SK-N-SH (cell line): ENCODE measurements around the gene CELF5. TPM values are rescaled to one million over a fixed set of nuclear protein-coding genes. Genes with fewer than 3 reads are reported as not detected.

ENCODE experiments used
- CTCF ChIA-PET: fragments of 300-600, 350-600 bp; formaldehyde crosslinking; extraction: SDS; loops from one replicate; lab custom pipeline; 2021; lab: Yijun Ruan, JAX
- POLR2A ChIA-PET: fragments of 350-600 bp; sonication (Branson Sonifier 250); formaldehyde crosslinking; extraction: SDS; loops from one replicate; lab custom pipeline; 2020; ENCODE audit warnings: antibody characterized with exemption, inconsistent platforms; lab: Yijun Ruan, JAX
- DNase-seq: peaks from one replicate; pipeline ENCODE4 v3.0.0; 2012
- H2AFZ ChIP-seq: fragments of 200-600 bp; sonication (generic); 2 replicates; pipeline ENCODE4 v1.8.1; 2016; ENCODE audit warnings: antibody characterized with exemption, mild to moderate bottlenecking, low read depth
- H3F3A ChIP-seq: fragments of 200-600 bp; sonication (generic); replicated peaks from 2 replicates; pipeline ENCODE3; 2016; ENCODE audit warnings: antibody characterized with exemption, mild to moderate bottlenecking; ENCODE audit not compliant: insufficient read depth
- H3K27ac ChIP-seq, 2 experiments: fragments of 200-500 bp in 1 of 2; fragments of 200-600 bp in 1 of 2; sonication (Bioruptor generic) in 1 of 2; sonication (generic), shearing (Covaris generic) in 1 of 2; 2 replicates each; pipeline versions ENCODE4 v1.5.1 to v1.6.1; 2014 to 2016; ENCODE audit warnings: low read depth in 2 of 2, inconsistent platforms in 1 of 2, low read length in 1 of 2, mild to moderate bottlenecking in 1 of 2, mixed read lengths in 1 of 2
- H3K27me3 ChIP-seq: fragments of 200-600 bp; sonication (generic), shearing (Covaris generic); 2 replicates; pipeline ENCODE4 v1.6.1; 2016; ENCODE audit warnings: mixed run types; ENCODE audit not compliant: insufficient read depth
- H3K36me3 ChIP-seq, 2 experiments: fragments of 200-500 bp in 1 of 2; fragments of 200-600 bp in 1 of 2; sonication (Bioruptor generic) in 1 of 2; sonication (generic) in 1 of 2; replicated peaks in 1 of 2; 2 replicates each; pipeline versions ENCODE3 to v1.5.1; 2014 to 2016; ENCODE audit warnings: low read length in 1 of 2, mild to moderate bottlenecking in 1 of 2; ENCODE audit not compliant: insufficient read depth in 2 of 2, control insufficient read depth in 1 of 2
- H3K4me1 ChIP-seq, 2 experiments: fragments of 200-500 bp in 1 of 2; fragments of 200-600 bp in 1 of 2; sonication (Bioruptor generic) in 1 of 2; sonication (generic), shearing (Covaris generic) in 1 of 2; 2 replicates each; pipeline versions ENCODE4 v1.5.1 to v1.6.1; 2014 to 2016; ENCODE audit warnings: low read depth in 1 of 2, low read length in 1 of 2, mixed run types in 1 of 2; ENCODE audit not compliant: insufficient read depth in 2 of 2, control insufficient read depth in 1 of 2
- H3K4me2 ChIP-seq: fragments of 200-600 bp; sonication (generic), shearing (Covaris generic); 2 replicates; pipeline ENCODE4 v1.6.1; 2017; ENCODE audit warnings: mixed run types
- H3K4me3 ChIP-seq, 2 experiments: fragments of 200-500 bp in 1 of 2; fragments of 200-600 bp in 1 of 2; sonication (Bioruptor generic) in 1 of 2; sonication (generic), shearing (Covaris generic) in 1 of 2; 2 replicates each; pipeline versions ENCODE4 v1.5.1 to v1.8.1; 2014 to 2016; ENCODE audit warnings: low read depth in 2 of 2, inconsistent platforms in 1 of 2, low read length in 1 of 2, mild to moderate bottlenecking in 1 of 2, mixed read lengths in 1 of 2, moderate library complexity in 1 of 2
- H3K79me2 ChIP-seq: fragments of 200-600 bp; sonication (generic); 2 replicates; pipeline ENCODE4 v1.8.1; 2017; ENCODE audit warnings: mild to moderate bottlenecking; ENCODE audit not compliant: insufficient read depth
- H3K9ac ChIP-seq: fragments of 200-600 bp; sonication (generic); 2 replicates; pipeline ENCODE4 v1.6.1; 2017; ENCODE audit warnings: mixed run types
- H3K9me2 ChIP-seq: fragments of 200-600 bp; sonication (generic); 2 replicates; pipeline ENCODE4 v1.6.1; 2017; ENCODE audit warnings: mixed run types
- H3K9me3 ChIP-seq: fragments of 200-600 bp; sonication (generic); 2 replicates; pipeline ENCODE4 v1.6.1; 2017; ENCODE audit warnings: mixed run types, mild to moderate bottlenecking, moderate library complexity
- H4K20me1 ChIP-seq: fragments of 200-600 bp; sonication (generic); 2 replicates; pipeline ENCODE4 v1.6.1; 2017; ENCODE audit warnings: mild to moderate bottlenecking, mixed run types; ENCODE audit not compliant: insufficient read depth
- CHD2 ChIP-seq: fragments of 150-350 bp; IDR thresholded peaks from 2 replicates; pipeline ENCODE4 v1.6.1; 2018; ENCODE audit warnings: low read length; ENCODE audit not compliant: partially characterized antibody
- CTCF ChIP-seq: fragments of 200-600 bp; sonication (generic); IDR thresholded peaks from 2 replicates; pipeline ENCODE4 v1.6.1; 2017; ENCODE audit warnings: antibody characterized with exemption, mild to moderate bottlenecking, moderate library complexity
- ELF1 ChIP-seq: IDR thresholded peaks from 2 replicates; pipeline ENCODE4 v1.4.0; 2012
- EZH2phosphoT487 ChIP-seq: fragments of 200-600 bp; sonication (generic); IDR thresholded peaks from 2 replicates; pipeline ENCODE4 v1.6.1; 2017; ENCODE audit warnings: low read depth, mixed run types, mild to moderate bottlenecking, antibody characterized with exemption, moderate library complexity, borderline replicate concordance
- FOXM1 ChIP-seq: IDR thresholded peaks from 2 replicates; pipeline ENCODE4 v1.4.0; 2012; ENCODE audit warnings: low read depth, mild to moderate bottlenecking
- GATA2 ChIP-seq: sonication (generic); formaldehyde crosslinking; IDR thresholded peaks from 2 replicates; pipeline ENCODE4 v1.5.0; 2020; ENCODE audit warnings: mild to moderate bottlenecking, missing genetic modification reagents
- JUND ChIP-seq: IDR thresholded peaks from 2 replicates; pipeline ENCODE4 v1.4.0; 2012
- MAX ChIP-seq: IDR thresholded peaks from 2 replicates; pipeline ENCODE4 v1.4.0; 2012; ENCODE audit warnings: low read depth
- NFIC ChIP-seq: IDR thresholded peaks from 2 replicates; pipeline ENCODE4 v1.4.0; 2012; ENCODE audit warnings: borderline replicate concordance
- NRF1 ChIP-seq: IDR thresholded peaks from 2 replicates; pipeline ENCODE4 v1.6.1; 2012; ENCODE audit warnings: low read depth, mild to moderate bottlenecking, low read length
- RFX5 ChIP-seq: IDR thresholded peaks from 2 replicates; pipeline ENCODE4 v1.6.1; 2012; ENCODE audit warnings: mild to moderate bottlenecking, improper control_type of control experiment, low read length
- RXRA ChIP-seq: IDR thresholded peaks from 2 replicates; pipeline ENCODE4 v1.4.0; 2012; ENCODE audit warnings: low read depth, mild to moderate bottlenecking, borderline replicate concordance
- SIN3A ChIP-seq: IDR thresholded peaks from 2 replicates; pipeline ENCODE4 v1.6.1; 2012; ENCODE audit warnings: low read depth, mild to moderate bottlenecking, low read length, moderate library complexity, borderline replicate concordance
- USF2 ChIP-seq: fragments of 150-350 bp; IDR thresholded peaks from 2 replicates; pipeline ENCODE4 v1.6.1; 2017; ENCODE audit warnings: antibody characterized with exemption, low read length, low read depth, borderline replicate concordance
- YY1 ChIP-seq: IDR thresholded peaks from 2 replicates; pipeline ENCODE4 v1.4.0; 2012; ENCODE audit warnings: low read depth, mild to moderate bottlenecking
- ZBTB33 ChIP-seq: IDR thresholded peaks from 2 replicates; pipeline ENCODE4 v1.4.0; 2012; ENCODE audit warnings: low read depth, borderline replicate concordance
- WGBS: methylation state at CpG from one replicate; pipeline ENCODE4 v1.1.6; 2017; ENCODE audit warnings: low lambda C conversion rate; 5-methylcytosine and 5-hydroxymethylcytosine counted together
- polyA plus RNA-seq, 3 experiments: library from polyadenylated mRNA; depleted of rRNA; stranded (reverse); fragments of >200 nt; gene quantifications; 2 replicates each; pipeline ENCODE4 v1.2.3, GENCODE V29; 2012

Gene CELF5
- polyA plus RNA-seq, 1 of the 3 experiments (the other 2 are of a cell fraction) = 0.33 TPM

GRCh38 chr19:3262362-3262761, 37.9 kb downstream of the CELF5 start:
- no peak overlapping the region for H3K27ac ChIP-seq
- no peak overlapping the region for H3K9ac ChIP-seq
- ChIA-PET POLR2A (no interaction called here), CTCF (interaction anchor here (1.0 kb wide), 2 partner anchors 13 to 38 kb away, joined by 3 read pairs; partner anchors contain the start of gene CELF5)
- H3K4me3 ChIP-seq = no peak overlapping the region
- no peaks in the 10 kb centered on the region for H3K4me1 ChIP-seq
- H3K9me3 ChIP-seq = no peaks in the 10 kb centered on the region
- H3K9me2 ChIP-seq = no peaks in the 10 kb centered on the region
- H4K20me1 ChIP-seq = no peaks in the 10 kb centered on the region
- H2AFZ ChIP-seq = no peak overlapping the region
- TF ChIP-seq RXRA (no peak), SIN3A (no peak), YY1 (no peak), CHD2 (no peak), USF2 (no peak), EZH2phosphoT487 (no peak), JUND (no peak), GATA2 (CRISPR knock-in tag) (no peak), NRF1 (no peak), ZBTB33 (no peak), MAX (no peak), ELF1 (no peak), RFX5 (no peak), FOXM1 (no peak), NFIC (no peak), CTCF (no peak)
- no peak overlapping the region for H3K4me2 ChIP-seq
- H3K27me3 ChIP-seq = no peaks in the 10 kb centered on the region
- no peaks in the 10 kb centered on the region for H3K36me3 ChIP-seq
- WGBS = 75% methylated on average over 7 of the region's 7 CpGs
- H3F3A ChIP-seq = no peaks in the 10 kb centered on the region
- no peaks in the 10 kb centered on the region for H3K79me2 ChIP-seq
- DNase-seq = no peak
